ENCODE results near the gene ANXA2. TPM values are rescaled to one million over a fixed set of nuclear protein-coding genes. Genes with fewer than 3 reads are reported as not detected.

ANXA2 gene
- total and polyA plus RNA-seq, 4 donors: 851 to 1,294 (median 1,171) TPM

DNA sequence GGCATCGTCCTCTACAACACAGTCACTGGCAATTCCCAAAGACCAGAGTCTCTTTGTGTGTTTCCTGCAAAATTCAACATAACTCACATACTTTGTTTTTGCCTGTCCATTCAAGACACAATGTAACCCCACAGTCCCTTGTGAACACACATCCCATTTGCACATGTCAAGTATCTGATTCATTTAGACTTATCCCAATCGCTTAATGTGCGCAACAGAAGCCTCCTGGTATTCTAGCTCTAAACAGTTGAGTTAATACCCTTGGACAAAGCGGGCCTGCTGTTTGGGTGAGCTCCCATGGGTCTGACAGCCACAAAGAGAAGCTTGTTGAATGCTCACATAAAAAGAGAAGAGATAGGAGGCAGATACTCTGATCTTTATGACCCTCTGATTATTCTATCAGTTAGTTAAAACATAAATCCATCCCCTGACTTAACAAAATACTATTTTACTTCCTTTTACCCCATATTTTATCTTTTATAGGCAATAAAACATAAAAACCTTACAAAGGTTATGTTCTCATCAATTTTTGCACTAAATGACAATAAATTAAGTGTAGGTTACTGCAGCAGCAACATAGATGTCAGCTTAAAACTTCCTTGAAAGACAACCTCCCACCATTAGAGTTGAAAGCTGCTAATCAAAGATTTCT is 79.4 kb downstream of the ANXA2 start:
- Histone ChIP-seq H3K27me3 (ENCODE audit: control insufficient read depth in 3 of 3, insufficient read depth in 3 of 3, low read length in 2 of 3) (peaks cover 0 to 4% (median 0%) of the 10 kb centered on the region in 3 donors), H3K4me1 (ENCODE audit: control insufficient read depth in 5 of 5, insufficient read depth in 5 of 5, low read length in 5 of 5) (no peaks in the 10 kb centered on the region), H3K4me3 (no peak overlapping the region), H3K36me3 (ENCODE audit: control insufficient read depth in 4 of 4, insufficient read depth in 4 of 4, low read length in 4 of 4) (no peaks in the 10 kb centered on the region), H3K9me3 (ENCODE audit: control insufficient read depth in 4 of 4, insufficient read depth in 3 of 4, low read length in 3 of 4) (no peaks in the 10 kb centered on the region), H3K27ac (ENCODE audit: low read depth in 1 of 2, low read length in 1 of 2) (no peak overlapping the region), H3K9ac (ENCODE audit: insufficient read depth in 1 of 2, low read length in 2 of 2) (no peak overlapping the region)
- DNase-seq (no peak), ATAC-seq (ENCODE audit: insufficient read depth, low FRiP score) (no peak)
- no peak for TF ChIP-seq CTCF (IDR thresholded peaks at IDR 0.05; ENCODE audit: control extremely low read depth, extremely low read depth)
- WGBS, 2 donors: 96 to 98% methylated on average over 4 of the region's 4 CpGs

GRCh38 chr15:60316961-60317360 is 80.8 kb downstream of the ANXA2 start:
- ATAC-seq (ENCODE audit: insufficient read depth, low FRiP score) (no peak), DNase-seq (no peak)
- WGBS, 2 donors: 46 to 72% methylated on average over 4 of the region's 4 CpGs
- Histone ChIP-seq H3K27me3 (ENCODE audit: control insufficient read depth in 3 of 3, insufficient read depth in 3 of 3, low read length in 2 of 3) (peaks cover 0 to 2% (median 0%) of the 10 kb centered on the region in 3 donors), H3K27ac (ENCODE audit: low read depth in 1 of 2, low read length in 1 of 2) (no peak overlapping the region), H3K9ac (ENCODE audit: insufficient read depth in 1 of 2, low read length in 2 of 2) (no peak overlapping the region), H3K9me3 (ENCODE audit: control insufficient read depth in 4 of 4, insufficient read depth in 3 of 4, low read length in 3 of 4) (no peaks in the 10 kb centered on the region), H3K4me1 (ENCODE audit: control insufficient read depth in 5 of 5, insufficient read depth in 5 of 5, low read length in 5 of 5) (no peaks in the 10 kb centered on the region), H3K4me3 (no peak overlapping the region), H3K36me3 (ENCODE audit: control insufficient read depth in 4 of 4, insufficient read depth in 4 of 4, low read length in 4 of 4) (no peaks in the 10 kb centered on the region)
- no peak for TF ChIP-seq CTCF (IDR thresholded peaks at IDR 0.05; ENCODE audit: control extremely low read depth, extremely low read depth)

DNA sequence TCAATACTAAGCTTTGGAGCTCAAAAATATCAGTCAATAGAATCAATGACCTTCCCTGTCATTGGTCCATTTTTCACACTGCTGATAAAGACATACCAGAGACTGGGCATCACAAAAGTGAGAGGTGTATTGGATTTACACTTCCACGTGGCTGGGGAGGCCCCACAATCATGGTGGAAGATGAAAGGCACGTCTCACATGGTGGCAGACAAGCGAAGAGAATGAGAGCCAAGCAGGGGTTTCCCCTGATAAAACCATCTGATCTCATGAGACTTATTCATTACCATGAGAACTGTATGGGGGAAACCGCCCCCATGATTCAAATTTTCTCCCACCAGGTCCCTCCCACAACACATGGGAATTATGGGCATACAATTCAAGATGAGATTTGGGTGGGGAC is 81.9 kb downstream of the ANXA2 start:
- no peak for ATAC-seq (ENCODE audit: insufficient read depth, low FRiP score)
- Histone ChIP-seq H3K9ac (ENCODE audit: insufficient read depth in 1 of 2, low read length in 2 of 2) (no peak overlapping the region), H3K9me3 (ENCODE audit: control insufficient read depth in 4 of 4, insufficient read depth in 3 of 4, low read length in 3 of 4) (no peaks in the 10 kb centered on the region), H3K27ac (ENCODE audit: low read depth in 1 of 2, low read length in 1 of 2) (no peak overlapping the region), H3K4me3 (no peak overlapping the region), H3K4me1 (ENCODE audit: control insufficient read depth in 5 of 5, insufficient read depth in 5 of 5, low read length in 5 of 5) (no peaks in the 10 kb centered on the region), H3K36me3 (ENCODE audit: control insufficient read depth in 4 of 4, insufficient read depth in 4 of 4, low read length in 4 of 4) (no peaks in the 10 kb centered on the region), H3K27me3 (ENCODE audit: control insufficient read depth in 3 of 3, insufficient read depth in 3 of 3, low read length in 2 of 3) (peaks cover 0 to under 1% (median 0%) of the 10 kb centered on the region in 3 donors)
- WGBS, 2 donors: 49 to 76% methylated on average over 4 of the region's 4 CpGs
- DNase-seq: no peak
- no peak for TF ChIP-seq CTCF (IDR thresholded peaks at IDR 0.05; ENCODE audit: control extremely low read depth, extremely low read depth)

DNA sequence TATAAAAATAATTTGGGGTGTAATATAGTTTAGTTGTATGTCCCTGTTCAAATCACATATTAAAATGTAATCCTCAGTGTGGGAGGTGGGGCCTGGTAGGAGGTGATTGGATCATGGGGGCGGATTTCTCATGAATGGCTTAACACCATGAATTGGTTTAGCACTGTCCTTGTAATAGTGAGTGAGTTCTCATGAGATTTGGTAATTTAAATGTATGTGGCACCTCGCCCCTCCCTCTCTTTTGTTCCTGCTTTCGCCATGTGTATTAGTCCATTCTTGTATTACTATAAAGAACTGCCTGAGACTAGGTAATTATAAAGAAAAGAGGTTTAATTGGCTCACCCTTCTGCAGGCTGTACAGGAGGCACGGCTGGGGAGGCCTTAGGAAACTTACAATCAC is 83.9 kb downstream of the ANXA2 start:
- H3K9me3 ChIP-seq (ENCODE audit: control insufficient read depth in 4 of 4, insufficient read depth in 3 of 4, low read length in 3 of 4): no peaks in the 10 kb centered on the region
- no peaks in the 10 kb centered on the region for H3K4me1 ChIP-seq (ENCODE audit: control insufficient read depth in 5 of 5, insufficient read depth in 5 of 5, low read length in 5 of 5)
- H3K9ac ChIP-seq (ENCODE audit: insufficient read depth in 1 of 2, low read length in 2 of 2): no peak overlapping the region
- no peak overlapping the region for H3K27ac ChIP-seq (ENCODE audit: low read depth in 1 of 2, low read length in 1 of 2)
- no peak for TF ChIP-seq CTCF (IDR thresholded peaks at IDR 0.05; ENCODE audit: control extremely low read depth, extremely low read depth)
- H3K4me3 ChIP-seq: no peak overlapping the region
- H3K36me3 ChIP-seq (ENCODE audit: control insufficient read depth in 4 of 4, insufficient read depth in 4 of 4, low read length in 4 of 4): no peaks in the 10 kb centered on the region
- ATAC-seq (ENCODE audit: insufficient read depth, low FRiP score) (no peak), DNase-seq (no peak)
- WGBS, 2 donors: 90 to 91% methylated on average over 4 of the region's 4 CpGs
- no peaks in the 10 kb centered on the region for H3K27me3 ChIP-seq (ENCODE audit: control insufficient read depth in 3 of 3, insufficient read depth in 3 of 3, low read length in 2 of 3)
